GM23338 (cell line): Measurements from ENCODE around the gene DAPK3. TPM values are rescaled to one million over a fixed set of nuclear protein-coding genes. Genes with fewer than 3 reads are reported as not detected.

Experiments used
- ATAC-seq: fragments of 200-7000 bp; cut with Tn5 transposase; 3 replicates; pipeline ENCODE4 v1.9.1; 2020
- DNase-seq: peaks from one replicate; pipeline ENCODE4 v3.0.0-alpha.2; 2015; ENCODE audit warnings: low spot score
- H2AFZ ChIP-seq: fragments of 200-600 bp; sonication (generic); 2 replicates; pipeline ENCODE4 v1.8.0; 2016; ENCODE audit warnings: antibody characterized with exemption, mild to moderate bottlenecking, moderate library complexity
- H3F3A ChIP-seq: fragments of 200-600 bp; sonication (generic); replicated peaks from 2 replicates; pipeline ENCODE4 v1.8.0; 2017; ENCODE audit warnings: antibody characterized with exemption, mixed run types, low read depth
- H3K27ac ChIP-seq: fragments of 200-600 bp; sonication (generic); 2 replicates; pipeline ENCODE4 v1.6.1; 2016; ENCODE audit warnings: low read depth
- H3K27me3 ChIP-seq: fragments of 200-600 bp; sonication (generic); 2 replicates; pipeline ENCODE4 v1.8.0; 2016; ENCODE audit warnings: mild to moderate bottlenecking, mixed run types, moderate library complexity; ENCODE audit not compliant: insufficient read depth
- H3K36me3 ChIP-seq: fragments of 200-600 bp; sonication (generic); 2 replicates; pipeline ENCODE4 v1.8.0; 2016; ENCODE audit warnings: mild to moderate bottlenecking; ENCODE audit not compliant: insufficient read depth
- H3K4me1 ChIP-seq: fragments of 200-600 bp; sonication (generic); 2 replicates; pipeline ENCODE4 v1.8.0; 2016; ENCODE audit warnings: mild to moderate bottlenecking, moderate library complexity; ENCODE audit not compliant: insufficient read depth
- H3K4me2 ChIP-seq: fragments of 200-600 bp; sonication (generic); 2 replicates; pipeline ENCODE4 v1.7.1; 2017; ENCODE audit warnings: mixed run types
- H3K4me3 ChIP-seq: fragments of 200-600 bp; sonication (generic); 2 replicates; pipeline ENCODE4 v1.6.1; 2016; ENCODE audit warnings: mixed run types
- H3K79me2 ChIP-seq: fragments of 200-600 bp; sonication (generic); replicated peaks from 2 replicates; pipeline ENCODE4 v1.8.0; 2017; ENCODE audit warnings: mild to moderate bottlenecking; ENCODE audit not compliant: insufficient read depth
- H3K9me2 ChIP-seq: fragments of 200-600 bp; sonication (generic); 2 replicates; pipeline ENCODE4 v1.8.0; 2017; ENCODE audit not compliant: insufficient read depth
- H4K20me1 ChIP-seq: fragments of 200-600 bp; sonication (generic); replicated peaks from 2 replicates; pipeline ENCODE4 v1.8.0; 2017; ENCODE audit warnings: mild to moderate bottlenecking; ENCODE audit not compliant: insufficient read depth
- H3K27ac Mint-ChIP-seq: 2 replicates; pipeline ENCODE4 v1.8.0; 2020; ENCODE audit warnings: inconsistent platforms, mild to moderate bottlenecking, moderate library complexity, mixed read lengths
- H3K27me3 Mint-ChIP-seq: 3 replicates; pipeline ENCODE4 v1.8.0; 2022; ENCODE audit warnings: low read depth, mild to moderate bottlenecking, moderate library complexity, mixed read lengths, inconsistent platforms; ENCODE audit not compliant: insufficient read depth, poor library complexity
- H3K36me3 Mint-ChIP-seq: 3 replicates; pipeline ENCODE4 v1.8.0; 2021; ENCODE audit warnings: low read depth, mild to moderate bottlenecking, inconsistent platforms, moderate library complexity, mixed read lengths
- H3K4me1 Mint-ChIP-seq: 3 replicates; pipeline ENCODE4 v1.8.0; 2020; ENCODE audit warnings: mild to moderate bottlenecking, inconsistent platforms, mixed read lengths
- H3K4me3 Mint-ChIP-seq: 3 replicates; pipeline ENCODE4 v1.8.0; 2021; ENCODE audit warnings: moderate library complexity, mild to moderate bottlenecking, inconsistent platforms, mixed read lengths
- H3K9me3 Mint-ChIP-seq: 3 replicates; pipeline ENCODE4 v1.8.0; 2020; ENCODE audit warnings: moderate library complexity, mild to moderate bottlenecking, inconsistent platforms, mixed read lengths
- CREB1 ChIP-seq: fragments of 250-450 bp; sonication (Bioruptor Pico); IDR thresholded peaks from 2 replicates; pipeline ENCODE4 v1.5.0; 2020; ENCODE audit warnings: low read depth, mild to moderate bottlenecking, moderate library complexity
- CTCF ChIP-seq, 2 experiments: fragments of 200-600 bp in 1 of 2; sonication (generic) in 1 of 2; conservative IDR thresholded peaks; 2 replicates each; pipeline versions ENCODE4 v1.5.1 to v1.6.1; 2016 to 2017; ENCODE audit warnings: antibody characterized with exemption in 2 of 2, low read depth in 2 of 2, mild to moderate bottlenecking in 2 of 2, moderate library complexity in 1 of 2
- ETS1 ChIP-seq: IDR thresholded peaks from 2 replicates; pipeline ENCODE4 v1.6.1; 2016; ENCODE audit warnings: antibody characterized with exemption
- EZH2 ChIP-seq: fragments of 200-600 bp; sonication (generic); IDR thresholded peaks from one replicate; pipeline ENCODE4 v1.8.0; 2017; ENCODE audit warnings: antibody characterized with exemption, mild to moderate bottlenecking, low read depth; ENCODE audit not compliant: unreplicated experiment
- EZH2phosphoT487 ChIP-seq: fragments of 200-600 bp; sonication (generic); IDR thresholded peaks from one replicate; pipeline ENCODE4 v1.8.1; 2018; ENCODE audit warnings: antibody characterized with exemption; ENCODE audit not compliant: unreplicated experiment
- JUNB ChIP-seq: IDR thresholded peaks from one replicate; pipeline ENCODE4 v1.6.1; 2016; ENCODE audit warnings: antibody characterized with exemption; ENCODE audit not compliant: unreplicated experiment
- NANOG ChIP-seq: IDR thresholded peaks from 2 replicates; pipeline ENCODE4 v1.6.1; 2016; ENCODE audit warnings: antibody characterized with exemption, borderline replicate concordance
- POLR2AphosphoS5 ChIP-seq: IDR thresholded peaks from 2 replicates; pipeline ENCODE4 v1.6.1; 2016; ENCODE audit warnings: antibody characterized with exemption, low read depth
- REST ChIP-seq: IDR thresholded peaks from one replicate; pipeline ENCODE4 v1.6.1; 2018; ENCODE audit warnings: antibody characterized with exemption; ENCODE audit not compliant: unreplicated experiment
- STAT1 ChIP-seq: IDR thresholded peaks from one replicate; pipeline ENCODE4 v1.6.1; 2016; ENCODE audit warnings: antibody characterized with exemption; ENCODE audit not compliant: unreplicated experiment
- ZNF114 ChIP-seq: fragments of 250-450 bp; sonication (Bioruptor Pico); IDR thresholded peaks from 2 replicates; pipeline ENCODE4 v1.5.0; 2020; ENCODE audit warnings: mild to moderate bottlenecking, moderate library complexity
- ZNF331 ChIP-seq: fragments of 250-450 bp; sonication (Bioruptor Pico); IDR thresholded peaks from 2 replicates; pipeline ENCODE4 v1.5.0; 2020; ENCODE audit warnings: low read depth, mild to moderate bottlenecking, moderate library complexity
- ZNF462 ChIP-seq: fragments of 250-450 bp; sonication (Bioruptor Pico); IDR thresholded peaks from 2 replicates; pipeline ENCODE4 v1.5.0; 2020; ENCODE audit warnings: mild to moderate bottlenecking, moderate library complexity
- polyA plus RNA-seq: library from polyadenylated mRNA; unstranded; fragments of >200 nt; fragmentation: Nextera tagmentation; extraction: Ambion mirVana; gene quantifications from 2 replicates; pipeline ENCODE4 v1.2.1, GENCODE V29; 2016
- total RNA-seq: library from RNA; depleted of rRNA; stranded (reverse); fragments of >200 nt; shearing (Covaris generic); gene quantifications from 2 replicates; pipeline ENCODE4 v1.2.3, GENCODE V29; 2014

Gene DAPK3
- total and polyA plus RNA-seq, 2 experiments from 2014 or later: 32.1 to 95.6 TPM

- ATAC-seq (no peak), DNase-seq (no peak)
- Histone ChIP-seq H3K4me3 (no peak overlapping the region), H3K79me2 (peaks cover 12% of the 10 kb centered on the region), H3K9me2 (no peaks in the 10 kb centered on the region), H2AFZ (no peak overlapping the region), H3F3A (no peaks in the 10 kb centered on the region), H3K36me3 (no peaks in the 10 kb centered on the region), H3K4me1 (no peaks in the 10 kb centered on the region; the same call in 1 of the 2 replicates), H3K27me3 (no peaks in the 10 kb centered on the region), H3K27ac (no peak overlapping the region), H4K20me1 (no peaks in the 10 kb centered on the region), H3K4me2 (no peak overlapping the region)
- H3K27ac Mint-ChIP-seq: no peak overlapping the region
- H3K9me3 Mint-ChIP-seq: no peaks in the 10 kb centered on the region; the same call in 2 of the 3 replicates
- no peak for TF ChIP-seq CREB1 (CRISPR knock-in tag)
- TF ChIP-seq CTCF (conservative IDR thresholded peaks at IDR 0.05; ENCODE audit: low read depth in 2 of 2): no peak
- TF ChIP-seq ETS1: no peak
- TF ChIP-seq STAT1: no peak
- TF ChIP-seq ZNF331 (CRISPR knock-in tag): no peak
- TF ChIP-seq EZH2phosphoT487: no peak
- no peak for TF ChIP-seq EZH2
- TF ChIP-seq POLR2AphosphoS5: no peak
- no peak for TF ChIP-seq ZNF462 (CRISPR knock-in tag)
- no peak for TF ChIP-seq ZNF114
- no peak for TF ChIP-seq REST
- no peak for TF ChIP-seq JUNB
- TF ChIP-seq NANOG: no peak
- peaks cover 10% of the 10 kb centered on the region for H3K36me3 Mint-ChIP-seq
- no peaks in the 10 kb centered on the region for H3K4me1 Mint-ChIP-seq
- H3K4me3 Mint-ChIP-seq: no peak overlapping the region
- peaks cover 5% of the 10 kb centered on the region for H3K27me3 Mint-ChIP-seq
Observed at GRCh38 chr19:3936506-3937442, 34.1 kb downstream of the DAPK3 start.
